ENCODE measurements around the gene DNAL1. TPM values are rescaled to one million over a fixed set of nuclear protein-coding genes. Genes with fewer than 3 reads are reported as not detected.

DNAL1 gene, protein sequence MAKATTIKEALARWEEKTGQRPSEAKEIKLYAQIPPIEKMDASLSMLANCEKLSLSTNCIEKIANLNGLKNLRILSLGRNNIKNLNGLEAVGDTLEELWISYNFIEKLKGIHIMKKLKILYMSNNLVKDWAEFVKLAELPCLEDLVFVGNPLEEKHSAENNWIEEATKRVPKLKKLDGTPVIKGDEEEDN
- total RNA-seq: 3.4 and 5.6 TPM in 2 replicates

DNA sequence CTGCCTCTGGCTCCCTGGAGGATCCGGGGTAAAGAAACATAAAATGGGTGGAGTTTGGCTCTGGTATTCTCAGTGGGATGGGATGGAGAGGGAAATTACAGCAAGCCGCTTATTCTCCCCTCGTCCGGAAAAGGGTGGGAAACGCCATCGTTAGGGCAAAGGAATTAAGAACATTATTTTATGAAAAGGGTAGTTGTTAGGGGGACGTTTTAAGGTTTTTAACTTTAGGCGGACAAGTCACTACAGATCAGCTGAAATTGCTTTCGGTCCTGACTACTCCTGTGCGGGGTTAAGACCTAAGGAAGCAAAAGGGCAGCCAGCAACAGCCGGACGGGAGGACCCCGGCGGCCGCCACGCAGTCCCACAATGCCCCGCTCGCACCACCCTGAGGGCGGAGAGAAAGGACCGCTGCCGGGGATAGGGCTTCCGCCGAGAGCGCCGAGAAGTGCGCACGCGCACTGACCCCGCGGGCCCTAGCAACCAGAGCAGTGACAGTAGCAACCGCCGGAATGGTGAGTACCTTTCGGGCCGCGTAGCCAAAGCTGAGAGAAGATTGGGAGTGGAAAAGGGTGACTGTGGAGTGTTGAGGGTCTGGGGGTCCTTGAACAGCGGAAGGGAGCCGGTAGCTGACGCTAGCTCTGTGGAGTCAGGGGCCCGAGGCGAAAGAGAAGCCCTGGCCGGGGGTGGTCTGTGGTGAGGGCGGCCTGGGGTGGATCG, at the start of gene DNAL1:
DNAL1 (plus strand) TSS at position 456 of the 717 bp plus-strand sequence; CDS start at position 510, 54 bp downstream.

GRCh38 chr14:73612339-73613045, 32.3 kb upstream of the DNAL1 start, which contains the start of gene ACOT6:
Gene ACOT6 (plus strand): TSS chr14:73612517. CDS start chr14:73612572, 55 bp downstream.

DNA sequence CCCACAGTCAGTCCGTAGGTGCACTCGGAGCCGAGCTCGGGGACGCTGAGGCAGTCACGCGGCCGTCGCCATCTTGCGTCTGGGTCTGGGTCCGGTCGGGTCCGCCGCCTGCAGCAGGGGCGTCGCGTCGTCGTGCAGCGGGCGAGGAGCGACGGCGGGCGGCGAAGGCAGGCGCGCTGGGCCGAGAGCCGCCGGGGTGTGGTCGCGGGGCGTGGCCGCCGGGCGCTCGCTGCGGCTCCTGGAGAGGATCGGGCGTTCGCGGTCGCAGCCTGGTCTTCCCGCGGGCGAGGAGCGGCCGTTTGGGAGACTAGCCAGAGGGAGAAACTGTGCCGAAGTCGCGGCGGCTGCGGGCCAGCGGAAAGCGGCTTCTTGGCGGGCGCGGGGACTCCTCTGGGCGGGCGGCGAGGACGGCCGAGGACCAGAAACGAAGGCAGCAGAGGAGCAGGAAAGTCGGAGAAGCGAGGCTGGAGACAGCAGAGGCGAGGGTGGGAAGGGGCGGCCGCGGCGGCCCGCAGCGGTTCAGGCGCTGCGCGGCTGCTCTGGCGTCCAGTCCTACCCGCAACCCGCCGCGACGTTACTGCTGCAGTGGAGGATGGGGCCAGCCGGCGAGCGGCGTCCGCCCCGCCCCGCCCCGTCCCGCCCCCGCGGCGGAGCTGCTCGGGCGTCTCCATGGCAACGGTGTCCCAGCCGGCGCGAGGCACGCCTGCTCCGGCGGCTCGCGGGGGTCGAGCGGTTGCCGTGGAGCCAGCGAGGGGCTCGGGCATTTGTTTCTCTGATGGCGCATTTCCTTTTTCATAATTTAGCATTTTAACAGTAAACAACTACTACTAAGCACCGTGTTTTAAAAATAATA, 69.2 kb downstream of the DNAL1 start, which contains the start of gene PNMA1:
PNMA1 (minus strand) TSS at position 582 of the 853 bp plus-strand sequence. CDS start 745 bp downstream, outside the sequence.

Other genes starting within 250 kb of the DNAL1 start
- gene NUMB, start 186.4 kb upstream of the DNAL1 start, total RNA-seq: 23.6 and 63.6 TPM in 2 replicates
- 14.6 and 15.8 TPM in 2 replicates for gene RIOX1, start 154.1 kb upstream of the DNAL1 start, total RNA-seq
- 2.0 and 4.0 TPM in 2 replicates for gene ACOT1, start 107.8 kb upstream of the DNAL1 start, total RNA-seq
- gene HEATR4, start 86.0 kb upstream of the DNAL1 start, total RNA-seq: under 0.01 and 0.13 TPM in 2 replicates
- gene ACOT2, start 75.8 kb upstream of the DNAL1 start, total RNA-seq: 15.1 and 17.2 TPM in 2 replicates
- gene ACOT4, start 53.1 kb upstream of the DNAL1 start, total RNA-seq: 0.49 and 0.76 TPM in 2 replicates
- not detected in 2 replicates for gene ACOT6, start 32.5 kb upstream of the DNAL1 start, total RNA-seq
- gene PNMA1, start 69.4 kb downstream of the DNAL1 start, total RNA-seq: 16.2 and 30.5 TPM in 2 replicates
- 1.1 and 3.5 TPM in 2 replicates for gene PTGR2, start 206.8 kb downstream of the DNAL1 start, total RNA-seq
- 49.2 and 55.9 TPM in 2 replicates for gene ZNF410, start 241.9 kb downstream of the DNAL1 start, total RNA-seq

All from bladder microvascular endothelial cell (primary cell).